Ureter (tissue), 1 donor: Measurements from ENCODE around the gene UBE2E2. TPM values are rescaled to one million over a fixed set of nuclear protein-coding genes. Genes with fewer than 3 reads are reported as not detected.

Experiments used
- DNase-seq: peaks from one replicate; pipeline ENCODE4 v3.0.0-alpha.2; 2020; ENCODE audit warnings: low spot score
- total RNA-seq: library from RNA; stranded (reverse); gene quantifications from one replicate; pipeline ENCODE4 v1.2.4, GENCODE V29; 2023
- donor health status: DM: yes; HTN: yes; CAD: no.

The UBE2E2 gene
- total RNA-seq, 1 donor from 2014 or later = 28.3 TPM

GRCh38 chr3:23537101-23537551 is 334.0 kb downstream of the UBE2E2 start:
- no peak for DNase-seq

- no peak for DNase-seq
Observed at GRCh38 chr3:23539185-23539584, 336.1 kb downstream of the UBE2E2 start.

- no peak for DNase-seq
Observed at GRCh38 chr3:23540600-23540999, 337.5 kb downstream of the UBE2E2 start.

GRCh38 chr3:23542079-23542478 is 339.0 kb downstream of the UBE2E2 start:
- DNase-seq = no peak

GRCh38 chr3:23546181-23546580 is 343.1 kb downstream of the UBE2E2 start:
- DNase-seq = no peak

- no peak for DNase-seq
Observed at GRCh38 chr3:23547905-23548650, 345.0 kb downstream of the UBE2E2 start.

GRCh38 chr3:23548706-23549105 is 345.6 kb downstream of the UBE2E2 start:
- no peak for DNase-seq

GRCh38 chr3:23549148-23549910 is 346.2 kb downstream of the UBE2E2 start:
- DNase-seq = no peak

- no peak for DNase-seq
Observed at GRCh38 chr3:23550402-23550801, 347.3 kb downstream of the UBE2E2 start.

GRCh38 chr3:23552506-23552905 is 349.4 kb downstream of the UBE2E2 start:
- no peak for DNase-seq

- DNase-seq = no peak
Observed at GRCh38 chr3:23553353-23553752, 350.2 kb downstream of the UBE2E2 start.

GRCh38 chr3:23565041-23565775 is 362.1 kb downstream of the UBE2E2 start:
- DNase-seq = no peak

- no peak for DNase-seq
Observed at GRCh38 chr3:23566499-23566898, 363.4 kb downstream of the UBE2E2 start.

- DNase-seq = no peak
Observed at GRCh38 chr3:23567917-23568316, 364.8 kb downstream of the UBE2E2 start.

- no peak for DNase-seq
Observed at GRCh38 chr3:23573827-23574226, 370.7 kb downstream of the UBE2E2 start.

- no peak for DNase-seq
Observed at GRCh38 chr3:23574822-23575315, 371.7 kb downstream of the UBE2E2 start.

- DNase-seq = no peak
Observed at GRCh38 chr3:23575697-23576096, 372.6 kb downstream of the UBE2E2 start.

- DNase-seq = no peak
Observed at GRCh38 chr3:23576379-23576959, 373.3 kb downstream of the UBE2E2 start.

- no peak for DNase-seq
Observed at GRCh38 chr3:23580096-23580713, 377.1 kb downstream of the UBE2E2 start.

GRCh38 chr3:23583980-23584740 is 381.0 kb downstream of the UBE2E2 start:
- DNase-seq = no peak

- DNase-seq = no peak
Observed at GRCh38 chr3:23587513-23587912, 384.4 kb downstream of the UBE2E2 start.
